Right renal cortex interstitium (tissue), 3 donors: Measurements from ENCODE around the gene TGFBR3. TPM values are rescaled to one million over a fixed set of nuclear protein-coding genes. Genes with fewer than 3 reads are reported as not detected.

ENCODE experiments used
- DNase-seq, 3 donors: peaks; one replicate each; pipeline ENCODE4 v3.0.0-alpha.2; 2013; ENCODE audit warnings: low read depth in 3 of 3, low spot score in 2 of 3
- polyA plus RNA-seq, 3 donors: library from polyadenylated mRNA; unstranded; fragments of 120-200 nt; gene quantifications; one replicate each; pipeline ENCODE4 v1.2.1, GENCODE V29; 2013; ENCODE audit not compliant: insufficient read length in 3 of 3

TGFBR3 gene
- polyA plus RNA-seq = 100 to 1,000 TPM; 120 to 136 (median 132) TPM

GRCh38 chr1:91885716-91886506, at the start of gene TGFBR3:
TGFBR3 (minus strand) TSS chr1:91886151; CDS start chr1:91861531, 24,620 bp downstream.
- peak; percentile 81 to 89 (median 85) for DNase-seq

GRCh38 chr1:91929250-91929649, 43.3 kb upstream of the TGFBR3 start:
- DNase-seq = no peak

- no peak for DNase-seq
Measured at GRCh38 chr1:91928026-91928425, 42.1 kb upstream of the TGFBR3 start.

- no peak for DNase-seq
Measured at GRCh38 chr1:91925644-91926435, 39.9 kb upstream of the TGFBR3 start.

- no peak for DNase-seq
Measured at GRCh38 chr1:91924146-91924545, 38.2 kb upstream of the TGFBR3 start.

GRCh38 chr1:91919962-91920361, 34.0 kb upstream of the TGFBR3 start:
- no peak for DNase-seq

- no peak for DNase-seq
Measured at GRCh38 chr1:91916811-91917460, 31.0 kb upstream of the TGFBR3 start.

GRCh38 chr1:91916046-91916445, 30.1 kb upstream of the TGFBR3 start:
- DNase-seq = no peak

- DNase-seq = no peak
Measured at GRCh38 chr1:91913018-91913417, 27.1 kb upstream of the TGFBR3 start.

GRCh38 chr1:91912266-91912665, 26.3 kb upstream of the TGFBR3 start:
- no peak for DNase-seq

- DNase-seq = no peak
Measured at GRCh38 chr1:91901231-91901630, 15.3 kb upstream of the TGFBR3 start.

- no peak for DNase-seq
Measured at GRCh38 chr1:91900562-91900961, 14.6 kb upstream of the TGFBR3 start.

- DNase-seq = no peak
Measured at GRCh38 chr1:91897016-91897415, 11.1 kb upstream of the TGFBR3 start.

- DNase-seq = no peak
Measured at GRCh38 chr1:91895832-91896556, 10.0 kb upstream of the TGFBR3 start.

- no peak for DNase-seq
Measured at GRCh38 chr1:91894036-91894761, 8.2 kb upstream of the TGFBR3 start.

GRCh38 chr1:91891969-91892368, 6.0 kb upstream of the TGFBR3 start:
- DNase-seq = no peak

GRCh38 chr1:91891454-91891853, 5.5 kb upstream of the TGFBR3 start:
- no peak for DNase-seq

- DNase-seq = no peak
Measured at GRCh38 chr1:91889717-91890459, 3.9 kb upstream of the TGFBR3 start.

GRCh38 chr1:91885213-91885715, 687 bp downstream of the TGFBR3 start:
- DNase-seq = no peak
